Measurements from ENCODE around the gene GRK5.

GRCh38 chr10:119414081-119414611, 206.8 kb downstream of the GRK5 start:
- TF ChIP-seq POLR2A (IDR thresholded peaks at IDR 0.05) = no peak
- TF ChIP-seq CTCF (IDR thresholded peaks at IDR 0.05) = no peak

Measured in Peyer's patch (tissue), 4 donors.